Spleen (tissue), 11 donors: ENCODE data around the gene RAI2. TPM values are rescaled to one million over a fixed set of nuclear protein-coding genes. Genes with fewer than 3 reads are reported as not detected.

Experiments used
- DNase-seq: peaks from one replicate; pipeline ENCODE4 v3.0.0-alpha.2; 2020
- H3K27ac ChIP-seq, 8 donors: fragments of 200-600 bp; sonication (generic) in 7 of 8; 1 replicate in 4 of 8; 2 replicates in 4 of 8; pipeline versions ENCODE4 v1.5.0 to v1.8.0; 2016 to 2021; ENCODE audit warnings: inconsistent platforms in 4 of 8, mild to moderate bottlenecking in 4 of 8, moderate library complexity in 1 of 8
- H3K27me3 ChIP-seq, 7 donors: fragments of 200-600 bp; sonication (generic) in 6 of 7; replicated peaks in 1 of 7; 1 replicate in 4 of 7; 2 replicates in 3 of 7; pipeline versions ENCODE4 v1.5.0 to v1.8.0; 2016 to 2021; ENCODE audit warnings: inconsistent platforms in 3 of 7, mild to moderate bottlenecking in 1 of 7
- H3K36me3 ChIP-seq, 6 donors: fragments of 200-600 bp; sonication (generic) in 5 of 6; 1 replicate in 4 of 6; 2 replicates in 2 of 6; pipeline versions ENCODE4 v1.5.0 to v1.8.0; 2016 to 2021; ENCODE audit warnings: inconsistent platforms in 2 of 6
- H3K4me1 ChIP-seq, 6 donors: fragments of 200-600 bp; sonication (generic) in 5 of 6; 1 replicate in 3 of 6; 2 replicates in 3 of 6; pipeline versions ENCODE4 v1.5.0 to v1.8.0; 2016 to 2021; ENCODE audit warnings: inconsistent platforms in 3 of 6
- H3K4me3 ChIP-seq, 8 donors: fragments of 200-600 bp; sonication (generic) in 7 of 8; 1 replicate in 4 of 8; 2 replicates in 4 of 8; pipeline versions ENCODE4 v1.5.0 to v1.8.0; 2016 to 2021; ENCODE audit warnings: inconsistent platforms in 4 of 8, mild to moderate bottlenecking in 4 of 8, moderate library complexity in 2 of 8
- H3K9me3 ChIP-seq, 8 donors: fragments of 200-600 bp; sonication (generic) in 7 of 8; 1 replicate in 4 of 8; 2 replicates in 4 of 8; pipeline versions ENCODE4 v1.5.0 to v1.8.0; 2016 to 2021; ENCODE audit warnings: inconsistent platforms in 4 of 8
- POLR2A ChIP-seq, 3 donors: fragments of 450-650 bp; IDR thresholded peaks; one replicate each; pipeline ENCODE4 v1.5.1; 2017; ENCODE audit warnings: antibody characterized with exemption in 3 of 3, mild to moderate bottlenecking in 1 of 3
- POLR2AphosphoS5 ChIP-seq, 3 donors: sonication (generic); formaldehyde crosslinking; IDR thresholded peaks; one replicate each; pipeline ENCODE4 v1.5.1; 2017; ENCODE audit warnings: antibody characterized with exemption in 3 of 3
- WGBS, 5 donors: extraction: QIAGEN DNeasy Blood & Tissue Kit in 3 of 5; methylation state at CpG; one replicate each; pipeline versions ENCODE4 v1.1.5 to v1.1.7; 2013 to 2018; 5-methylcytosine and 5-hydroxymethylcytosine counted together
- intact Hi-C: fragments of 100-400 bp; cut with DNase I; formaldehyde crosslinking; loops from one replicate; pipeline ENCODE4 v1.15.0; 2023; ENCODE audit warnings: low total_unique reads
- polyA plus RNA-seq, 3 donors: library from polyadenylated mRNA; stranded (reverse); fragments of 200-250 nt; gene quantifications; one replicate each; pipeline ENCODE4 v1.2.1, GENCODE V29; 2013
- total RNA-seq, 7 donors: library from RNA; depleted of rRNA in 3 of 7; stranded (reverse); fragments of >200 nt in 3 of 7; fragmentation: NEBNext Ultra II Directional in 4 of 7; extraction: Animal tissue kit (Norgen Biotek cat#: 25700) in 4 of 7; gene quantifications; one replicate each; pipeline versions ENCODE4 v1.1.0 to v1.2.1, GENCODE V29; 2016 to 2021
- TF ChIP-seq, protein P1 (sequence below), 11 experiments: fragments of 200-600 bp in 7 of 11; fragments of 450-650 bp in 4 of 11; sonication (generic) in 4 of 11; IDR thresholded peaks in 8 of 11; conservative IDR thresholded peaks in 3 of 11; 1 replicate in 7 of 11; 2 replicates in 4 of 11; pipeline versions ENCODE4 v1.4.0 to v1.8.0; 2016 to 2021; ENCODE audit warnings: antibody characterized with exemption in 11 of 11, inconsistent platforms in 4 of 11, mild to moderate bottlenecking in 1 of 11
- donor health status: healthy with polysubstance abuse.
- donor health status: DM: no; HTN: no; CAD: no; lungs with moderate emphysema.
- donor health status: DM: no; HTN: no; CAD: no.
- donor health status: Bipolar disorder and iron deficiency.
- donor health status: healthy.
- donor health status: DM: no; HTN: no; CAD: no.
- donor health status: DM: yes; HTN: yes; CAD: no.

Gene RAI2
- total and polyA plus RNA-seq, 10 donors = 2.2 to 6.3 (median 4.0) TPM

DNA sequence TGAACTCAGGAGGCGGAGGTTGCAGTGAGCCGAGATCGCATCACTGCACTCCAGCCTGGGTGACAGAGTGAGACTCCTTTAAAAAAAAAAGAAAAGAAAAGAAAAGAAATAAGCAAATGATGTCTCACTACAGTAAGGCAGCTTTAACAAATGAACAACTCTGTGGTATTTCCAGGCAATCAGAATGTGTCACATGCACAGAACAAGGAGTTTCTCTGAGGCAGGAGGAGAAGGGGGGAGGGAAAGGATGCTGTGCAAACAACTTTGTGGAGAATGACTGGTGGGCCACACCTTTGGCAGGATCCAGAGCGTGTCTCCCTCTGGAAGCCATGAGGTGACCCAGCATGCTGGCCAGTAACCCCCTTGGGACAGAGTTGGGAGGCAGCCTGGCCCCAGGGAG, 57.6 kb downstream of the RAI2 start:
- Histone ChIP-seq H3K36me3 (no peaks in the 10 kb centered on the region), H3K9me3 (no peaks in the 10 kb centered on the region), H3K27ac (no peak overlapping the region), H3K4me3 (no peak overlapping the region), H3K27me3 (no peaks in the 10 kb centered on the region), H3K4me1 (no peaks in the 10 kb centered on the region)
- TF ChIP-seq POLR2A (IDR thresholded peaks at IDR 0.05) (no peak), POLR2AphosphoS5 (IDR thresholded peaks at IDR 0.05) (no peak)
- TF ChIP-seq, protein P1, sequence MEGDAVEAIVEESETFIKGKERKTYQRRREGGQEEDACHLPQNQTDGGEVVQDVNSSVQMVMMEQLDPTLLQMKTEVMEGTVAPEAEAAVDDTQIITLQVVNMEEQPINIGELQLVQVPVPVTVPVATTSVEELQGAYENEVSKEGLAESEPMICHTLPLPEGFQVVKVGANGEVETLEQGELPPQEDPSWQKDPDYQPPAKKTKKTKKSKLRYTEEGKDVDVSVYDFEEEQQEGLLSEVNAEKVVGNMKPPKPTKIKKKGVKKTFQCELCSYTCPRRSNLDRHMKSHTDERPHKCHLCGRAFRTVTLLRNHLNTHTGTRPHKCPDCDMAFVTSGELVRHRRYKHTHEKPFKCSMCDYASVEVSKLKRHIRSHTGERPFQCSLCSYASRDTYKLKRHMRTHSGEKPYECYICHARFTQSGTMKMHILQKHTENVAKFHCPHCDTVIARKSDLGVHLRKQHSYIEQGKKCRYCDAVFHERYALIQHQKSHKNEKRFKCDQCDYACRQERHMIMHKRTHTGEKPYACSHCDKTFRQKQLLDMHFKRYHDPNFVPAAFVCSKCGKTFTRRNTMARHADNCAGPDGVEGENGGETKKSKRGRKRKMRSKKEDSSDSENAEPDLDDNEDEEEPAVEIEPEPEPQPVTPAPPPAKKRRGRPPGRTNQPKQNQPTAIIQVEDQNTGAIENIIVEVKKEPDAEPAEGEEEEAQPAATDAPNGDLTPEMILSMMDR (IDR thresholded peaks at IDR 0.05 in 8 of 11, conservative IDR thresholded peaks at IDR 0.05 in 3 of 11) = no peak
- intact Hi-C loops = no loop called here
- DNase-seq = no peak
- WGBS, 5 donors = 81 to 96% (median 88%) methylated on average over 4 of the region's 4 CpGs

DNA sequence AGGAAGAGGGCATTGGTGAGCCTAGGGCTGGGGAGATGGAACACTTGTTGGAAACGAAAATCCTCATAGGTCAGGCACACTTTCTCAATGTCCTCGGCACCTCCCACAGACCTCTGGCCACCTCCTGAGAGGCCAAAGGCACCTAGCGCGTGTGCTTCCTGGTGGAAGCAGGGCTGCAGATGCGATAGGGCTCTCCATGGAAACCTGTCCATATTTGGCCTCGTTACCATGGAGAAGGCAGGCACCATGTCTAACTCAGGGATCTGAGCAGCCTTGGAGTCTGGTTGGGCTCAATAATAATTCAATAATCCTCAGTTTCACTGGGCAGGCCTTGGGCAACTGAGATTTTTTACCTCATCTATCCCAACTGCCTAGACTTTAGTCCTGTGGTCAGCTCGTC, 58.3 kb downstream of the RAI2 start:
- no peaks in the 10 kb centered on the region for H3K36me3 ChIP-seq
- H3K4me3 ChIP-seq = no peak overlapping the region
- WGBS, 5 donors = 72 to 87% (median 81%) methylated on average over 7 of the region's 7 CpGs
- H3K27me3 ChIP-seq = peaks cover 0 to 2% (median 0%) of the 10 kb centered on the region in 7 donors
- no peak overlapping the region for H3K27ac ChIP-seq
- intact Hi-C loops = no loop called here
- no peak for DNase-seq
- H3K9me3 ChIP-seq = no peaks in the 10 kb centered on the region
- H3K4me1 ChIP-seq = no peaks in the 10 kb centered on the region
- no peak for TF ChIP-seq POLR2AphosphoS5 (IDR thresholded peaks at IDR 0.05)
- no peak for TF ChIP-seq POLR2A (IDR thresholded peaks at IDR 0.05)
- TF ChIP-seq, protein P1 (IDR thresholded peaks at IDR 0.05 in 8 of 11, conservative IDR thresholded peaks at IDR 0.05 in 3 of 11) = no peak

DNA sequence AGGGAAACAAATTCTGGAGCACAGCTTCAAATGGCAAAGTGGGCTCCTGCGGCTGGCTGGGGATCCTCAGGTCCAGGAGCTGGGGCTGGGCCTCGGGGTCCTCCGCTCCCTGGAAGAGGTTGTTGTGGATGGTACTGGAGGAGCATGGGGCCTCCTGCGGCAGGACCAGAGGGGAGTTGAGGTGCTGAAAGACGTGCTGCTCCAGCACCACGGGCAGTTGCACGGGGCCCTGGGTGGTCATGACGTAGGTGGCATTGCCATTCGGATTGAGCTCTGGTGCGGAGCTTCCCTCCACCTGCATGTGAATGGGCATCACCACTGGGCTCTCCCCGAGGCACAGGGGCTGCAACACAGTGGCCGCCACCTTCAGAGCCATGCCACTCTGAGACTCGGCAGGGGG, 59.7 kb downstream of the RAI2 start:
- DNase-seq = no peak
- H3K36me3 ChIP-seq = no peaks in the 10 kb centered on the region
- H3K27ac ChIP-seq = no peak overlapping the region
- no peak overlapping the region for H3K4me3 ChIP-seq
- WGBS, 5 donors = 83 to 100% (median 93%) methylated on average over 7 to 13 of the region's 13 CpGs
- TF ChIP-seq POLR2AphosphoS5 (IDR thresholded peaks at IDR 0.05) (no peak), POLR2A (IDR thresholded peaks at IDR 0.05) (no peak)
- TF ChIP-seq, protein P1 (IDR thresholded peaks at IDR 0.05 in 8 of 11, conservative IDR thresholded peaks at IDR 0.05 in 3 of 11) = no peak
- intact Hi-C loops = no loop called here
- H3K27me3 ChIP-seq = peaks cover 0 to 6% (median 0%) of the 10 kb centered on the region in 7 donors
- H3K4me1 ChIP-seq = no peaks in the 10 kb centered on the region
- no peaks in the 10 kb centered on the region for H3K9me3 ChIP-seq

DNA sequence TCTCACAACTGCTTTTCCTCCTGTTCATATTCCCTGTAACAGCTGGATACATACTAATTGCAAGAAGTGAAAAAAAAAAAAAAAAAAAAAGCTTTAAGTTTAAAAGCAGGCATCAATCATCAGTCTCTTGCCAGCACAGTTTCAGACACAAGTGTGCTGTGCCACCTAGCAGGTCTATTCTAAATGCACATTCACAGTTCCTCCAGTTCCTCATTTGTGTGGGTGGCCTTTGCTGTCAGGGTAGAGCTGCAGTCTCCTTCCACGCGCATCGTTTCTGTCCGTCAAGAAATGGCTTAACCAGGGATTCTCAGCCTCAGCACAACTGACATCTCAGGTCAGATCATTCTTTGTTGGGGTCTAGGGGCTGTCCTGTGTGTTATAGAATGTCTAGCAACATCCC, 62.2 kb downstream of the RAI2 start:
- Histone ChIP-seq H3K9me3 (no peaks in the 10 kb centered on the region), H3K27ac (no peak overlapping the region), H3K4me3 (no peak overlapping the region), H3K4me1 (no peaks in the 10 kb centered on the region), H3K27me3 (peaks cover 0 to 6% (median 0%) of the 10 kb centered on the region in 7 donors), H3K36me3 (no peaks in the 10 kb centered on the region)
- intact Hi-C loops = no loop called here
- WGBS, 5 donors = 58 to 91% (median 81%) methylated on average over 4 of the region's 4 CpGs
- no peak for DNase-seq
- TF ChIP-seq, protein P1 (IDR thresholded peaks at IDR 0.05 in 8 of 11, conservative IDR thresholded peaks at IDR 0.05 in 3 of 11) = no peak
- TF ChIP-seq POLR2A (IDR thresholded peaks at IDR 0.05) = no peak
- no peak for TF ChIP-seq POLR2AphosphoS5 (IDR thresholded peaks at IDR 0.05)
